GM18517 (cell line): ENCODE measurements around the gene PRKCE.

Source experiments
- ATAC-seq: cut with Tn5 transposase; IDR thresholded peaks from one replicate; pipeline ENCODE4 v1.9.1; 2021; ENCODE audit warnings: mild to moderate bottlenecking, moderate library complexity; ENCODE audit not compliant: unreplicated experiment

The PRKCE gene

GRCh38 chr2:45830322-45830721, 178.8 kb downstream of the PRKCE start:
- ATAC-seq, result no peak

DNA sequence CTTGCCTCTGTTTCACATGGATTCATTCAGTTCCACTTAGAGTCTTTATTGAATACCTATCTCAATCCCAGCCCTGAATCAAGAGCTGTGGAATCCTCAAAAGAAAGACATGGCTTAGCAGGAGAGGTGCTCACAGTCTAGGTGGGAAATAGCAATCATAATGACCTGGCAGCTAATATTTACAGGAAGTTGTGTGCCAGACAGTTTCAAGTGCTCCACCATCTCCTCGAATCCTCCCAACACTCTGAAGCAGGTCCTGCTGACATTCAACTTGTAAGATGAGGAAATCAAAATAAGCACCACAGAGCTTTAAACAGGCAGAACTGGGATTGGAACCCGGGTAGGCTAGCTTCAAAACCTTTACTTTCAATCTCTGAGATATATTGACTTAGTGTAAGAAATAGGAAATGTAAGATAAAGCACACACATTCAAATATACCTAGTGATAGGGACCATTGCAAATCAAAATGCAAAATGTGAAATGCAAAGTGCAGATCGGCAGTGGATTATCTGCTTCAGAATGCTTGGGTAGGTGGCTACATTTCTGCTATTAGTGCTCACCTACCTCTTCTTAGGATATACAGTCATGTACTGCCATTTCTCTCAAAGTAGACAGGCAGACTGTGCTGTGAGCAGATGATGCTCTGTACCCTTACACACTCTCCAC, 182.0 kb downstream of the PRKCE start:
- peak; percentile 33 for ATAC-seq

DNA sequence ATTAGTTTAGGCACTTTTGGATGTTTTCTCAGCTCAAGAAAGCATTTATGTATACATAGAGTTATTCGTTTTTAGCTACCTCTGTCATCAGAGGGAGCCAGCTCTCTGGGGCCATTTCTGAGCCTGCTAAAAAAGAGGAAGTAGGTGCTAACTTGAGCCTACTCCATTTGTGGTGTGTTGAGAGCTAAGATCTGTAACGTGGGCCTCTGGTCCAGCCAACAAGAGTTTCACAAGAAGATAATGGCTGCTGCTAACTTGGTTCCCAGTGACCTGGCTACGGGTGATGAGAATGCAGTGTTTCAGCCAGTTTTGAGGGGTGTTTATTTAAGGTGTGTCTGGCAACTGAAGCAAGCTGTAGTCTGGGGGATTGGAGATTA, 182.5 kb downstream of the PRKCE start:
- peak; percentile 80 for ATAC-seq

- ATAC-seq, result no peak
Measured at GRCh38 chr2:45834372-45834771, 182.9 kb downstream of the PRKCE start.

DNA sequence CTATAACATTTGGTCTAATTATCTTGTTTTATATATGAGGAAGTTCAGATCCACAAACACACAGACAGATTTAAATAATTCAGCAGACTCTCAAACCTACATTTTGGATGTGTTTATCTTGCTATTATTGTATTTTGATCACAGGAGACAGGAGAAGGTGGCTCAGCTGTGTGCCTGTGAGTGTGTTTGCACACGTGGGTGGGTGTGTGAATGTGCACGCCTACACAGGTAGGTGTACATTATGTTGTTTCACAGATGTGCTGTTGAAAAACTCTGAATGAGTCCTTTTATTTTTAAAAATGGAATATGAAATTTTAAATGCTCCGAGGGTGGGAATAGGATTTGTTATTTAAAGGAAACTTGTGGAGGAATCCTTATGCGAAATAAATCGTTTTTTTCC, 183.4 kb downstream of the PRKCE start:
- no peak for ATAC-seq

GRCh38 chr2:45836316-45836715, 184.8 kb downstream of the PRKCE start:
- no peak for ATAC-seq

DNA sequence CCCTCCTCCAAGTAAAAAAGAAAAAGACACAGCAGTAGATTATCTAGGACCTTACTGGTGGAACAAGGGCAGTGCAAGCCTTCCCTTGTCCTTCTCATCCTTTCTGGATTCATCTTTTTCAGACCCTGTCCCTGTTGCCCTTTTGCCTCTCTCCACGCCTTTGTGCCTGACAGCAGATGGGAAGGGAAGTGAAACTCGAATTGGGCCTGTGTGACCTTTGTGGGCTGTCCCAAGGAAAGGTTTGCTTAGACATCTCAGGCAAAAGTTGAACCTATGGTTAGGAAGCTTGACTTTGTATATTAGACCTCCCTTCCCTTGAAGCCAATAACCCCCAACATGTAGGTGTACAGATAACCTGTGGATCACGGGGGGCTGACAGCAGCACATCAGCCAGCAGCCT, 185.3 kb downstream of the PRKCE start:
- ATAC-seq, result no peak

- ATAC-seq, result no peak
Measured at GRCh38 chr2:45837812-45838341, 186.4 kb downstream of the PRKCE start.

GRCh38 chr2:45839508-45840251, 188.2 kb downstream of the PRKCE start:
- ATAC-seq, result no peak

DNA sequence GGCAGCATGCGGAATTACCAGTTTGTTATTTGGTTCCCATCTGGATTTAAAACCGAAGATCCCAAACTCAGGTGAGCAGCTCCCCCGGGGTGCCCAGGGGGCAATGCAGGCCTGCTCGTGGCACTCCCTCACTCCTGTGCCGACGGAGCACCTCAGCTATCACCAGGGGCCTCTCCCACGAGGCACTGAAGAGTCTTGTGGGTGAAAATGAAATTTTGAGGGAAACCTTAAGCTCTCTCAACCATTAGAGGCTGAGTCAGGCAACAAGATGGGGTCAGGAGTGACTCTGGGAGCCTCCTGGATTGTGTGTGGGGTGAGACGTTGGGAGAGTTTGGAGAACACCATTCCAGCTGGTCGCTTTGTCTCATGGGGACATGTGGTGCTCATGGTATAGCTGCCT, 189.0 kb downstream of the PRKCE start:
- no peak for ATAC-seq

DNA sequence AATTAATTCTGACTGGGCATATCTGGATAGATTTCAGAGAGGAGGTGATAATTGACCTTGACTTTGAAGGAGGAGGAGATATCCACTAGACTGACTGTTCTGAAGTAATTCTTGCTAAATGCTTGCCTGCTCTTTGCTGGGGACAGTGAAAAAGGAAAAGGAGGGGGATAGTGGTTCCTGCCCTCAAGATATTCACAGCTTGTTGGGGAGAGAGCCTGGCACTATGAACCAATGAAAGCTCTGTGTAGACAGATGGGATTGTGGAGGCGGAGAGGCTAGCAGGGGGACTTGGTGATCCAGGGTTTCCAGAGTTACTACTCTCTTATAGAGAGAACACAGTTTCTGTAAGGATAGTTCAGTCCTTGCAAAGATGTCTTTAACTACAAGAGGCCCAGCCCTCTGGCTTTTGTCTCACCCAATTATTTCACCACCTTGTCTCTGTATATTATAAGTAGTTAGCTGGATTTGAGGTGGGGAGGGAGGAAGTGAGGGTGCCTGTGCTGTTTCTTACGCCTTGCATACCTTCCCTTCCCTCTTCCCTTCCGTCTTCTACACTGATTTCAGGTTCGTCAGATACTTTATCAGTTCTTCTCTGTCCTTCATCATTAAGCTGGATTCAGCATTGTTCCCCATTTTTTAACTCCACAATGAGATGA, 190.4 kb downstream of the PRKCE start:
- ATAC-seq, result no peak

- no peak for ATAC-seq
Measured at GRCh38 chr2:45843136-45843535, 191.7 kb downstream of the PRKCE start.

DNA sequence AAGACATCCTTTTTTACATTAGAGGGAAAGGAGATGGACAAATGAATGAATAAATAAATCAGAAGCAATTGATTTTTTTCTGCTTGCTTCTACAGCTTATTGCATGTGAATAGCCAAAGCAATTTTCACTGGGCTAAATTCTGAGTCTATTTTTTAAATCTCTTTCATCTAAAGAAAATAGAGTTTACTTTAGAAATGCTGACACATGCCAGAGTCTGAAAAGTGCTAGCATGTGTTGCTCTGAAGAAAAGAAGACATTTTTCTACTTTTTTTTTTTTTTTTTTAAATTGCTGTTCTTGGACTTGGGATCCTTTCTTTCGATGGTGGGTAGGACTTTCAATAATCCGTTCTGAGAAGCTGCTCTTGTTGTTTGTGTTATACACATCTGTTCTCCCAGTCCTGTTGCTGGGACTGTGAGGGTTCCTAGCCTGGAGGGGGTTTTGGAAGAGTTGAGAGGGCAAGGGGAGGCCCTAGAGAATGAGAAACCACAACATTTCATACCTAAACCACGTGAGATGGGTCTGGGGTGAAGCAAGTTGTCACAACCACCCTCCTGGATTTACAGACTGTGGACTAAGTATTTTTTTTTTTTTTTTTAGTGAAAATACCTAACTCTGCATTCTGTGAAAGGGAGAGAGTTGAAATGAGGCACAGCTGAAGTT, 193.5 kb downstream of the PRKCE start:
- ATAC-seq, result no peak

- ATAC-seq, result no peak
Measured at GRCh38 chr2:45845566-45845965, 194.1 kb downstream of the PRKCE start.

DNA sequence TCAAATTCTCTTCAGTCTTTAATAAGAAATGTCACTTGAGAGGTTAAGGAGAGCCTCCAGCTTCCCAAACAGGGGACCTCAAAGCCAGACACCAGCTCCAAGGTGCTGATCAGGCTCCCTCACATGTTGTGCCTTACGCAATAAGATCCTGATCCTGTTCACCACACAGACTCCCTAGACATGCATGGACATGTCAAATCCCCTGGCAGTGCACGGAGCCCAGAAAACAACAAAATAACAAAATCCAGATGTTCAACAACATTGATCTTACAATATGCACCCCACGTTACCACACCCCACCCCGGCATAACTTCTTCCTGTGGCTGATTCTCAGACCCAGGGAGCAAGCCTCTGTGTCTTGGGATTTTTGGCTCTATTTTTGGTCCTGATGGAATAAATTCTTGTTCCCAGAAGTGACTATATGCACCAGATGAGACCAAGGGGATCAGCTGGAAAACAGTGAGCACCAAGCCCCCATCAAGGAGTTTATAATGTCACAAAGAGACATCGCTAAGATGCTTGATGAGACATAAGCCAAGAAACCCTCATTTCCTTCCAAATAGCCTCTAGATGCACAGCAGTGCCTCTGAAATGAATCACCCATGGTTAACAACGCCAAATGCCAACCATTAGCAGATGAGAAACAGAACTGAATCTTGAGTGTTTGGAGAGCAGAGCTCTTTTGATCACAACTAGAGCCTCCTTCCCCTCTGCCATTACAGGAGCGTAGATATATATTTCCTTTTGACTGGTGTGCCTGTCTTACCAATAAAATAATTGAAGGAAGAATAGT, 198.2 kb downstream of the PRKCE start:
- no peak for ATAC-seq

DNA sequence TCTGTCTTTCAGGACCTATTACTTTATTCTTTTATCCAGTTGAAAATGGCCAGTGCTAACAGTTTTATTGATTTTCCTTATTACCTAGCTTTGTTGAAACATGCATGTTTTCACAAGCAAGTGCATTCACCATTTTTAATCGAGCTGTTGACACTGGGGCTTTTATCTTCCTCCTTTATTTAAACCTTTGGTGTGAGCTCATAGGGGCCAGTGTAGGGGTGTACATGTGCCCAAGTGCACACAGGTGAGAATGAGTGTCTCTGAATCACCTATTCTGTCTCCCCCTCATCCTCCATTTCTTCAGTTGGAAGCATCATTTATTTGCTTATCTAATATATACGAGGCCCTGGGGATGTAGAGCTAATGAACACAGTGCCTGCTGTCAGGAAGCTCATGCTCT, 199.1 kb downstream of the PRKCE start:
- no peak for ATAC-seq

DNA sequence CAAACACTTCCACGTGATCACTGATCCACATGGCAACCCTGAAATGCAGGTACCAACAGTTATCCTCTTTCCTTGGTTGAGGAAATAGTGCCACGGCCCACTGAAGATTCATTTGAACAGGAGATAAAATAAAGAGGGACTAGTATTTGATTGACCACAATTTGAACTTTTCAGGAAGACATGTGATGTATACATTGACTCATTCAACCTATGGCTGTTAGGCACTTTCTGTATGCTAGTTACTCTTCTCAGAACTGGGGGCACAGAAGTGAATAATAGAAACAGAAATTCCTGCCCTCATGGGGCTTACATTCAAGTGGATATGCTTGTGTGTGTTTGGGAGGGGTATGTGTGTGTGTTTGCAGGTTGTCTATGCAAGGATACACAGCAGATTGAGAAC, 199.6 kb downstream of the PRKCE start:
- ATAC-seq, result no peak

- ATAC-seq, result no peak
Measured at GRCh38 chr2:45851576-45852304, 200.3 kb downstream of the PRKCE start.

- no peak for ATAC-seq
Measured at GRCh38 chr2:45852450-45853150, 201.1 kb downstream of the PRKCE start.
